GM23338 (cell line): ENCODE results near the gene JARID2. TPM values are rescaled to one million over a fixed set of nuclear protein-coding genes. Genes with fewer than 3 reads are reported as not detected.

Experiments
- ATAC-seq: fragments of 200-7000 bp; cut with Tn5 transposase; 3 replicates; pipeline ENCODE4 v1.9.1; 2020
- DNase-seq: peaks from one replicate; pipeline ENCODE4 v3.0.0-alpha.2; 2015; ENCODE audit warnings: low spot score
- H2AFZ ChIP-seq: fragments of 200-600 bp; sonication (generic); 2 replicates; pipeline ENCODE4 v1.8.0; 2016; ENCODE audit warnings: antibody characterized with exemption, mild to moderate bottlenecking, moderate library complexity
- H3F3A ChIP-seq: fragments of 200-600 bp; sonication (generic); replicated peaks from 2 replicates; pipeline ENCODE4 v1.8.0; 2017; ENCODE audit warnings: antibody characterized with exemption, mixed run types, low read depth
- H3K27ac ChIP-seq: fragments of 200-600 bp; sonication (generic); 2 replicates; pipeline ENCODE4 v1.6.1; 2016; ENCODE audit warnings: low read depth
- H3K27me3 ChIP-seq: fragments of 200-600 bp; sonication (generic); 2 replicates; pipeline ENCODE4 v1.8.0; 2016; ENCODE audit warnings: mild to moderate bottlenecking, mixed run types, moderate library complexity; ENCODE audit not compliant: insufficient read depth
- H3K36me3 ChIP-seq: fragments of 200-600 bp; sonication (generic); 2 replicates; pipeline ENCODE4 v1.8.0; 2016; ENCODE audit warnings: mild to moderate bottlenecking; ENCODE audit not compliant: insufficient read depth
- H3K4me1 ChIP-seq: fragments of 200-600 bp; sonication (generic); 2 replicates; pipeline ENCODE4 v1.8.0; 2016; ENCODE audit warnings: mild to moderate bottlenecking, moderate library complexity; ENCODE audit not compliant: insufficient read depth
- H3K4me2 ChIP-seq: fragments of 200-600 bp; sonication (generic); 2 replicates; pipeline ENCODE4 v1.7.1; 2017; ENCODE audit warnings: mixed run types
- H3K4me3 ChIP-seq: fragments of 200-600 bp; sonication (generic); 2 replicates; pipeline ENCODE4 v1.6.1; 2016; ENCODE audit warnings: mixed run types
- H3K79me2 ChIP-seq: fragments of 200-600 bp; sonication (generic); replicated peaks from 2 replicates; pipeline ENCODE4 v1.8.0; 2017; ENCODE audit warnings: mild to moderate bottlenecking; ENCODE audit not compliant: insufficient read depth
- H3K9me2 ChIP-seq: fragments of 200-600 bp; sonication (generic); 2 replicates; pipeline ENCODE4 v1.8.0; 2017; ENCODE audit not compliant: insufficient read depth
- H4K20me1 ChIP-seq: fragments of 200-600 bp; sonication (generic); replicated peaks from 2 replicates; pipeline ENCODE4 v1.8.0; 2017; ENCODE audit warnings: mild to moderate bottlenecking; ENCODE audit not compliant: insufficient read depth
- H3K27ac Mint-ChIP-seq: 2 replicates; pipeline ENCODE4 v1.8.0; 2020; ENCODE audit warnings: inconsistent platforms, mild to moderate bottlenecking, moderate library complexity, mixed read lengths
- H3K27me3 Mint-ChIP-seq: 3 replicates; pipeline ENCODE4 v1.8.0; 2022; ENCODE audit warnings: low read depth, mild to moderate bottlenecking, moderate library complexity, mixed read lengths, inconsistent platforms; ENCODE audit not compliant: insufficient read depth, poor library complexity
- H3K36me3 Mint-ChIP-seq: 3 replicates; pipeline ENCODE4 v1.8.0; 2021; ENCODE audit warnings: low read depth, mild to moderate bottlenecking, inconsistent platforms, moderate library complexity, mixed read lengths
- H3K4me1 Mint-ChIP-seq: 3 replicates; pipeline ENCODE4 v1.8.0; 2020; ENCODE audit warnings: mild to moderate bottlenecking, inconsistent platforms, mixed read lengths
- H3K4me3 Mint-ChIP-seq: 3 replicates; pipeline ENCODE4 v1.8.0; 2021; ENCODE audit warnings: moderate library complexity, mild to moderate bottlenecking, inconsistent platforms, mixed read lengths
- H3K9me3 Mint-ChIP-seq: 3 replicates; pipeline ENCODE4 v1.8.0; 2020; ENCODE audit warnings: moderate library complexity, mild to moderate bottlenecking, inconsistent platforms, mixed read lengths
- CREB1 ChIP-seq: fragments of 250-450 bp; sonication (Bioruptor Pico); IDR thresholded peaks from 2 replicates; pipeline ENCODE4 v1.5.0; 2020; ENCODE audit warnings: low read depth, mild to moderate bottlenecking, moderate library complexity
- EZH2 ChIP-seq: fragments of 200-600 bp; sonication (generic); IDR thresholded peaks from one replicate; pipeline ENCODE4 v1.8.0; 2017; ENCODE audit warnings: antibody characterized with exemption, mild to moderate bottlenecking, low read depth; ENCODE audit not compliant: unreplicated experiment
- EZH2phosphoT487 ChIP-seq: fragments of 200-600 bp; sonication (generic); IDR thresholded peaks from one replicate; pipeline ENCODE4 v1.8.1; 2018; ENCODE audit warnings: antibody characterized with exemption; ENCODE audit not compliant: unreplicated experiment
- STAT1 ChIP-seq: IDR thresholded peaks from one replicate; pipeline ENCODE4 v1.6.1; 2016; ENCODE audit warnings: antibody characterized with exemption; ENCODE audit not compliant: unreplicated experiment
- ZNF114 ChIP-seq: fragments of 250-450 bp; sonication (Bioruptor Pico); IDR thresholded peaks from 2 replicates; pipeline ENCODE4 v1.5.0; 2020; ENCODE audit warnings: mild to moderate bottlenecking, moderate library complexity
- ZNF331 ChIP-seq: fragments of 250-450 bp; sonication (Bioruptor Pico); IDR thresholded peaks from 2 replicates; pipeline ENCODE4 v1.5.0; 2020; ENCODE audit warnings: low read depth, mild to moderate bottlenecking, moderate library complexity
- polyA plus RNA-seq: library from polyadenylated mRNA; unstranded; fragments of >200 nt; fragmentation: Nextera tagmentation; extraction: Ambion mirVana; gene quantifications from 2 replicates; pipeline ENCODE4 v1.2.1, GENCODE V29; 2016
- total RNA-seq: library from RNA; depleted of rRNA; stranded (reverse); fragments of >200 nt; shearing (Covaris generic); gene quantifications from 2 replicates; pipeline ENCODE4 v1.2.3, GENCODE V29; 2014
- TF ChIP-seq, protein P1 (sequence below): fragments of 250-450 bp; sonication (Bioruptor Pico); IDR thresholded peaks from 2 replicates; pipeline ENCODE4 v1.5.0; 2020; ENCODE audit warnings: mild to moderate bottlenecking, moderate library complexity
- TF ChIP-seq, protein P2 (sequence below): IDR thresholded peaks from 2 replicates; pipeline ENCODE4 v1.6.1; 2016; ENCODE audit warnings: antibody characterized with exemption

Gene JARID2
- total and polyA plus RNA-seq, 2 experiments from 2014 or later = 92.8 to 196 TPM

DNA sequence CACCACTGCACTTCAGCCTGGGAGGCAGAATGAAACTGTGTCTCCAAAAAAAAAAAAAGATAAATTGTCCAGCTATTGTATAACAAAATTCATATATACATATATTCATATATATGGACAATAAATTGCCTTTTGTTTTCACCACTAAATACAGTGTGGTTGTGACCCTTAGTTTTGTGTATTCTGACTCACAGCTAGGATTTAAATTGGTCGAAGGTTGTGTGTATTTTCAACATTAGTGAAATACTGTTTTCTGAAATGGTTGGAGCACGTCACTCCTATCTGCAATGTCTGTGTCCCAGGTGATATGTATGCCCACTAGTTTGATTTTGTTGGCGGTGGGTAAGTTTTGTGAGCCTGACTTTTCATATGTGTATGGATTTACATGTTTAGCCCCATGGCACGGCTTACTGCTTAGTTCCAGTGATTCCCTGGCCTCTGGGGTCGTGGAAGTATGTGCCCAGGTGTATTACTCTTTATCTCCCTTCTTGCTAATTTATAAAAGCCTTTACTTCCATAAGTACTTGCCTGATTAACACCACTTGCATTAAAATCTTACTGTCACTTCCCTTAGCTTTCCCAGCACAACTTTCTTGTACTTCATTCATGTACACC is 33.3 kb downstream of the JARID2 start (continued):
- TF ChIP-seq, protein P1, sequence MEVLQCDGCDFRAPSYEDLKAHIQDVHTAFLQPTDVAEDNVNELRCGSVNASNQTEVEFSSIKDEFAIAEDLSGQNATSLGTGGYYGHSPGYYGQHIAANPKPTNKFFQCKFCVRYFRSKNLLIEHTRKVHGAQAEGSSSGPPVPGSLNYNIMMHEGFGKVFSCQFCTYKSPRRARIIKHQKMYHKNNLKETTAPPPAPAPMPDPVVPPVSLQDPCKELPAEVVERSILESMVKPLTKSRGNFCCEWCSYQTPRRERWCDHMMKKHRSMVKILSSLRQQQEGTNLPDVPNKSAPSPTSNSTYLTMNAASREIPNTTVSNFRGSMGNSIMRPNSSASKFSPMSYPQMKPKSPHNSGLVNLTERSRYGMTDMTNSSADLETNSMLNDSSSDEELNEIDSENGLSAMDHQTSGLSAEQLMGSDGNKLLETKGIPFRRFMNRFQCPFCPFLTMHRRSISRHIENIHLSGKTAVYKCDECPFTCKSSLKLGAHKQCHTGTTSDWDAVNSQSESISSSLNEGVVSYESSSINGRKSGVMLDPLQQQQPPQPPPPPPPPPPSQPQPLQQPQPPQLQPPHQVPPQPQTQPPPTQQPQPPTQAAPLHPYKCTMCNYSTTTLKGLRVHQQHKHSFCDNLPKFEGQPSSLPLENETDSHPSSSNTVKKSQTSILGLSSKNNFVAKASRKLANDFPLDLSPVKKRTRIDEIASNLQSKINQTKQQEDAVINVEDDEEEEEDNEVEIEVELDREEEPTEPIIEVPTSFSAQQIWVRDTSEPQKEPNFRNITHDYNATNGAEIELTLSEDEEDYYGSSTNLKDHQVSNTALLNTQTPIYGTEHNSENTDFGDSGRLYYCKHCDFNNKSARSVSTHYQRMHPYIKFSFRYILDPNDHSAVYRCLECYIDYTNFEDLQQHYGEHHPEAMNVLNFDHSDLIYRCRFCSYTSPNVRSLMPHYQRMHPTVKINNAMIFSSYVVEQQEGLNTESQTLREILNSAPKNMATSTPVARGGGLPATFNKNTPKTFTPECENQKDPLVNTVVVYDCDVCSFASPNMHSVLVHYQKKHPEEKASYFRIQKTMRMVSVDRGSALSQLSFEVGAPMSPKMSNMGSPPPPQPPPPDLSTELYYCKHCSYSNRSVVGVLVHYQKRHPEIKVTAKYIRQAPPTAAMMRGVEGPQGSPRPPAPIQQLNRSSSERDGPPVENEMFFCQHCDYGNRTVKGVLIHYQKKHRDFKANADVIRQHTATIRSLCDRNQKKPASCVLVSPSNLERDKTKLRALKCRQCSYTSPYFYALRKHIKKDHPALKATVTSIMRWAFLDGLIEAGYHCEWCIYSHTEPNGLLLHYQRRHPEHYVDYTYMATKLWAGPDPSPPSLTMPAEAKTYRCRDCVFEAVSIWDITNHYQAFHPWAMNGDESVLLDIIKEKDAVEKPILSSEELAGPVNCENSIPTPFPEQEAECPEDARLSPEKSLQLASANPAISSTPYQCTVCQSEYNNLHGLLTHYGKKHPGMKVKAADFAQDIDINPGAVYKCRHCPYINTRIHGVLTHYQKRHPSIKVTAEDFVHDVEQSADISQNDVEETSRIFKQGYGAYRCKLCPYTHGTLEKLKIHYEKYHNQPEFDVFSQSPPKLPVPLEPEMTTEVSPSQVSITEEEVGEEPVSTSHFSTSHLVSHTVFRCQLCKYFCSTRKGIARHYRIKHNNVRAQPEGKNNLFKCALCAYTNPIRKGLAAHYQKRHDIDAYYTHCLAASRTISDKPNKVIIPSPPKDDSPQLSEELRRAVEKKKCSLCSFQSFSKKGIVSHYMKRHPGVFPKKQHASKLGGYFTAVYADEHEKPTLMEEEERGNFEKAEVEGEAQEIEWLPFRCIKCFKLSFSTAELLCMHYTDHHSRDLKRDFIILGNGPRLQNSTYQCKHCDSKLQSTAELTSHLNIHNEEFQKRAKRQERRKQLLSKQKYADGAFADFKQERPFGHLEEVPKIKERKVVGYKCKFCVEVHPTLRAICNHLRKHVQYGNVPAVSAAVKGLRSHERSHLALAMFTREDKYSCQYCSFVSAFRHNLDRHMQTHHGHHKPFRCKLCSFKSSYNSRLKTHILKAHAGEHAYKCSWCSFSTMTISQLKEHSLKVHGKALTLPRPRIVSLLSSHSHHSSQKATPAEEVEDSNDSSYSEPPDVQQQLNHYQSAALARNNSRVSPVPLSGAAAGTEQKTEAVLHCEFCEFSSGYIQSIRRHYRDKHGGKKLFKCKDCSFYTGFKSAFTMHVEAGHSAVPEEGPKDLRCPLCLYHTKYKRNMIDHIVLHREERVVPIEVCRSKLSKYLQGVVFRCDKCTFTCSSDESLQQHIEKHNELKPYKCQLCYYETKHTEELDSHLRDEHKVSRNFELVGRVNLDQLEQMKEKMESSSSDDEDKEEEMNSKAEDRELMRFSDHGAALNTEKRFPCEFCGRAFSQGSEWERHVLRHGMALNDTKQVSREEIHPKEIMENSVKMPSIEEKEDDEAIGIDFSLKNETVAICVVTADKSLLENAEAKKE = no peak
- TF ChIP-seq CREB1 (CRISPR knock-in tag) (no peak), ZNF114 (CRISPR knock-in tag) (no peak), STAT1 (no peak)

DNA sequence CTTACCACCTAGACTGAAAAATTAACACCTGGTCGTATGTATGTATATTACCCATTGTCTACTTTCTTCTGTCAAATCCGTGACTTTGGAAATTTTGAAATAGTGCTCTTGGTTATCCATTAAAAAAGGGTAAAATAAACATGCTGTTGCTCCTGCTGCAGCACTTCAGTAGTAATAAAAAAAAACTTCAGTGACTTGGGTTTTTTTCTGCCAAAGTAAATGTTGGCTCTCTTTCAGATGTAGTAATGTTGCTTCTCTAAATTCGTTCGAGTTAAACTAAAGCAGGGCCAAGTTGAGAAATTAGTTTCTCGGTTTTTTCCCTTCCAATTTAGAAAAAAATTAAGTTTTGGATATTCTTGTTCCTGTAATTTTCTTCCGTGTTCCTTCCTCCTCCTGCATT is 34.2 kb downstream of the JARID2 start:
- Histone ChIP-seq H3K4me2 (peak overlapping the region; percentile 17; the same call in 1 of the 2 replicates), H3F3A (peaks cover 20% of the 10 kb centered on the region), H3K27ac (no peak overlapping the region; the same call in 1 of the 2 replicates), H3K36me3 (no peaks in the 10 kb centered on the region), H3K4me1 (peaks cover 97% of the 10 kb centered on the region), H3K4me3 (no peak overlapping the region), H3K27me3 (no peaks in the 10 kb centered on the region), H3K79me2 (peaks cover 100% of the 10 kb centered on the region), H4K20me1 (peaks cover 90% of the 10 kb centered on the region), H3K9me2 (no peaks in the 10 kb centered on the region), H2AFZ (no peak overlapping the region)
- Mint-ChIP-seq H3K36me3 (peaks cover 28% of the 10 kb centered on the region), H3K27ac (no peak overlapping the region), H3K4me3 (no peak overlapping the region), H3K4me1 (peaks cover 80% of the 10 kb centered on the region), H3K9me3 (no peaks in the 10 kb centered on the region; the same call in 2 of the 3 replicates), H3K27me3 (peaks cover 30% of the 10 kb centered on the region)
- DNase-seq (no peak), ATAC-seq (no peak)
- TF ChIP-seq STAT1 (no peak), ZNF331 (CRISPR knock-in tag) (no peak), EZH2phosphoT487 (no peak), EZH2 (no peak), CREB1 (CRISPR knock-in tag) (no peak)
- TF ChIP-seq, protein P2, sequence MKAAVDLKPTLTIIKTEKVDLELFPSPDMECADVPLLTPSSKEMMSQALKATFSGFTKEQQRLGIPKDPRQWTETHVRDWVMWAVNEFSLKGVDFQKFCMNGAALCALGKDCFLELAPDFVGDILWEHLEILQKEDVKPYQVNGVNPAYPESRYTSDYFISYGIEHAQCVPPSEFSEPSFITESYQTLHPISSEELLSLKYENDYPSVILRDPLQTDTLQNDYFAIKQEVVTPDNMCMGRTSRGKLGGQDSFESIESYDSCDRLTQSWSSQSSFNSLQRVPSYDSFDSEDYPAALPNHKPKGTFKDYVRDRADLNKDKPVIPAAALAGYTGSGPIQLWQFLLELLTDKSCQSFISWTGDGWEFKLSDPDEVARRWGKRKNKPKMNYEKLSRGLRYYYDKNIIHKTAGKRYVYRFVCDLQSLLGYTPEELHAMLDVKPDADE = no peak
- TF ChIP-seq, protein P1 = no peak
